GM12874 (cell line): ENCODE data around the gene COL4A1.

ENCODE experiments used
- TF ChIP-seq, protein P1 (sequence below): IDR thresholded peaks from 2 replicates; pipeline ENCODE4 v1.5.1; 2011; ENCODE audit warnings: low read depth, mild to moderate bottlenecking, control low read depth, low read length, moderate library complexity; ENCODE audit not compliant: insufficient read depth

The COL4A1 gene

DNA sequence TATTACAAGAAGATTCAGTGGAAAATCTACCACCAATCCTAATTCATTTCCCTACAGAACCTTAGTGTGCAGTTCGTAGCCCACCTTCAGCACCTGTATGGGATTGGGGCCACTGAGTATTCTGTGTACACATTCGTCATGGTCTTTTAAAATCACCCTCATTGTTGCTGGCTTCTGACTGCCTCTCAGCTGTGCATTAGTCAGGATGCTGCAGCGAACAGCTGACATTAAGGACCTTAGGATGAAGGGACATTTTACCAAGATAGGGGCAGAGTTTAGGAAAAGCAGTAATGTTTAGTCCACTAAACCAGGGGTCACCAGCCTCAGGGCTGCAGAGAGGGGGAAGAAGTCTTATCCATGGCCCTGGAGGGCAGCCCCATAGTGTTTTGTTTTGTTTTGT, 176.5 kb downstream of the COL4A1 start:
- TF ChIP-seq, protein P1, sequence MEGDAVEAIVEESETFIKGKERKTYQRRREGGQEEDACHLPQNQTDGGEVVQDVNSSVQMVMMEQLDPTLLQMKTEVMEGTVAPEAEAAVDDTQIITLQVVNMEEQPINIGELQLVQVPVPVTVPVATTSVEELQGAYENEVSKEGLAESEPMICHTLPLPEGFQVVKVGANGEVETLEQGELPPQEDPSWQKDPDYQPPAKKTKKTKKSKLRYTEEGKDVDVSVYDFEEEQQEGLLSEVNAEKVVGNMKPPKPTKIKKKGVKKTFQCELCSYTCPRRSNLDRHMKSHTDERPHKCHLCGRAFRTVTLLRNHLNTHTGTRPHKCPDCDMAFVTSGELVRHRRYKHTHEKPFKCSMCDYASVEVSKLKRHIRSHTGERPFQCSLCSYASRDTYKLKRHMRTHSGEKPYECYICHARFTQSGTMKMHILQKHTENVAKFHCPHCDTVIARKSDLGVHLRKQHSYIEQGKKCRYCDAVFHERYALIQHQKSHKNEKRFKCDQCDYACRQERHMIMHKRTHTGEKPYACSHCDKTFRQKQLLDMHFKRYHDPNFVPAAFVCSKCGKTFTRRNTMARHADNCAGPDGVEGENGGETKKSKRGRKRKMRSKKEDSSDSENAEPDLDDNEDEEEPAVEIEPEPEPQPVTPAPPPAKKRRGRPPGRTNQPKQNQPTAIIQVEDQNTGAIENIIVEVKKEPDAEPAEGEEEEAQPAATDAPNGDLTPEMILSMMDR, result no peak

DNA sequence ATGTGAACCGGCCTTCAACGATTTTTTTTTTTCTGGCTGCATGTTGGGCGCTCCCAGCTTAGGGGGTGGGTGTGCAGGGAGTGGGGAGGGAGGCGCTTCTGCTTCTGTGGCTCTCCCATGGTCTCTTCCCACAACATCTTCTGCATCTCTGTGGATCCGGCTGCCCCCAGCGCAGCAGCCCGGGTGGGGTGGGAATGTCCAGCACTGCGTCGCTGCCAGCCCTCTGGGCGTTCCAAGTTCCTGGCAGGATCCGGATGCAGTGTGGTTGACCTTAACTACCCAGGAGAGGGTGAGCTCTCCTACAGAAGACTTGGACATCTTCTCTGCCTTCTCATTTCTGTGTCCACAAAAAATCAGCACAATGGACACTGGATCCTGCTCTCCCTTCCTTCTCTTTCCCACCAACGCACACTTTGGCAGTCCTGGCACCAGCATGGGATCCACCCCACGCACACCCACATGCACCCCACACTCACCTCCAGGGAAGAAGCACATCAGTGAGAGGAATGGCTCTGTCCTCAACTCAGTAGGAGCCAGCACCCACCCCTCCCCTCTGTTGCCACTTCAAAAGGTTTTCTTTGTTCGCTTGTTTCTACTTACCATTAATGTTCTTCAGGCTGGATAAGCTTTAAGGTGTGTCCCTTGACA, 177.3 kb downstream of the COL4A1 start:
- TF ChIP-seq, protein P1, result no peak

DNA sequence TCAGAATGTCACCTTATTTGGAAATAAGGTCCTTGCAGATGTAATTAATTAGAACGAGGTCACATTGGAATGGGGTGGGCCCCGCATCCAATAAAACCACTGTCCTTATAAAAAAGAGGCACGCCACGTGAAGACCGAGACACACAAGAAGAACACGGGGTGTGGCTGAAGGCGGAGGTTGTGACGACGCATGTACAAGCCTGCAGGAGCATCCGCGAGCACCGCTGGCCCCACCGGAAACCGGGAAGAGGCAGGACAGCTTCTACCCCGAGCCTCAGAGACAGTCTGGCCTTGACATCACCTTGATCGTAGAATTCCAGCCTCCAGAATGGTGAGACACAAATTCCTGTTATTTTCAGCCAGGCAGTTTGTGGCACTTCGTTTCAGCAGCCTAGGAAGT, 177.9 kb downstream of the COL4A1 start:
- TF ChIP-seq, protein P1, result no peak

DNA sequence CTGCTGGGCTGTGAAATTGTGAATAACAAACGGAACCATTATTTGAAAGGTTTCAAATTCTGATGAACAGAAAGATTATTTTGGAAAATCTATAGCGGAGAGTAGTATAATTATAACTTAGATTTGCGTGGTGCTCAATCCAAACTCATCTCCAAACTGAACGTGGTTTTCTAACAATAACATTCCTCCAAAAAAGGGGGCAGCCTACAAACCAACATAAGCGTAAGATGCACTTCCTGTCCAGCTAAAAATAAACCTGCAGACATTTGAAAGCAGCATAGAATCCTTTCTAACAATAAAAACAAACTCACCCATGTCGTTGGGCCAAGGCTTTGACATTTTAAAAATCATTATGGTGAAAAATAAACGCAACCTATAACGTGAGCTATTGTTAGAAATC, 178.4 kb downstream of the COL4A1 start:
- TF ChIP-seq, protein P1, result no peak

DNA sequence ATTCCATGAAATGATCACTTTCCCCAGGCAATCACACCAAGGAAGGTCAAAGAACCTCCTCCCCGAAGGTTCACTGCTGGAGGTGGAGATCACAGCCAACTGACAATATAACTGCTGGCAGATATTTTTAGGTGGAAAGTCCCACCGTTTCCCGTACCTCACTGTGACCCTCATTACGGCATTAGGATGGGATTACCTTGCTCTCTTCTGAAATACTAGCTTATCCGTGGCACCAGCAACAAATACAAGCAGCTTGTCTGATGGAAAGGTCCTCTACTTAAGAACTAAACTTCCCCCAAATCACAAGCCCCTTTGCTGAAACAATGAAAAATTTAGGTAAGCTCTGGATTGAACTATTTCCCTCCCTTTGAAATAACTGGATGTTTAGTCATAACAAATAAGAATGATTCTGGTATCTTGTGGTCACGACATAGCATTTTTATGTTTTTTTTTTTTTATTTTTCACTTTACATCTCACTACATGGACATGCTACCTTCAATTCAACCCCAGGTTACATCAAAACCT, 178.9 kb downstream of the COL4A1 start:
- TF ChIP-seq, protein P1, result no peak

DNA sequence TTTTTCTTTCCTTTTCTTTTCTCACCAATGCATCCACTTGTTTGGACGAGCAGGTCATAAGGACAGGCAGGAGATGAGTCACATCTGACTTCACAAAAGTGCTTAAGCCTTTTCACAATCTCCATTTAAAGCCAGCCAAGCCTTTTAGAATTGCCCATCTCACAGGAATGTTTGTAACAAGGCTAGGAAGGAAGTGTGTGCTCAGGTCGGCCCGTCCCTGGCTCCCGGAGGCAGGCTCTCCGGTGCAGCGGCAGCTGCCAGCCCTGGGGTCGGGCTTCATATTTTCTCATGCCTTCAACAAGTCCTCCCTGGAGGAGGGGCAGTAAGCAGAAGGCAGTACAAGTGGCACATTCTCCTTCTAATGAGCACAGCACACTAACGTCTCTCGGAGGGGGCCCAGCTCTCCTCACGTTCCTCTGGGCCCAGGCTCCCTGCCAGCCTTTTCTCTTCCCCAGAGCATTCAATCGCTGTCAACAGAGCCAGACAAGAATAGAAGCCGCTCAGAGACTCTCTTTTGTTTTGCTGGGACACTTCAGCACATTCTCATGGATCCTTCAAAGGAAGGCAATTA, 180.5 kb downstream of the COL4A1 start:
- TF ChIP-seq, protein P1, result no peak

DNA sequence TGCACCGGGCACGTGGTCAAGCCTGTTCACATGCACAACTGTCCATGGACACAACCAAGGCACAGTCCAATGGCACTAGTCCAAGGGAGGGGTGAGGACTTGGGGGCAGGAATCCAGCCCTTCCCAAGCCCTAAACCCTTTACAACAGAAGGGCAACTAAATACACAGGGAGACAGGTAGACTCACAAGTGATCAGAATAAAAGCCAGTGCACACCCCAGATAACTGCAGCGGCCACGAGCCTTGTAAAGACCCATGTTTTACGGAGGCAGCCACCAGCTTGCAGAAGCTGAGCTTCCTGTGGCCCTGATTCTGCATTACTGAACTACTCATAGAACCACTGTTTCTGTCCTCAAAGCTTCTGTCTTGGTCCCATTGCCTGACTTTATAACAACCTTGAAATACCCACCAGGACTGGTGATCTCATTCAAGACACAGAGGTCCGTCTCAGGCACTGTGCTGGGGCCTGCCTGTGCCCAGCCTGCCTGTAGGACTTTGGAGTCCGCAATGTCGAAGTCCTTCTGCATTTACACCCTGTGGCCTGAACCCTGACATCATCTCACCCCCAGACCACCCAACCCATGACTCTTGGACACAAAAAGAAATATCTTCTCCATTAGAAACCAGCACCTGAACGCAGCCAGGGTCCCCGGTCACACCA, 181.2 kb downstream of the COL4A1 start:
- TF ChIP-seq, protein P1, result no peak
